Measurements from ENCODE around the gene CIC.
"Not testable (repeated sequence)": the region's sequence is repeated elsewhere in the genome, so short reads cannot be mapped to it uniquely, and the experiment has no call there.

The CIC gene

DNA sequence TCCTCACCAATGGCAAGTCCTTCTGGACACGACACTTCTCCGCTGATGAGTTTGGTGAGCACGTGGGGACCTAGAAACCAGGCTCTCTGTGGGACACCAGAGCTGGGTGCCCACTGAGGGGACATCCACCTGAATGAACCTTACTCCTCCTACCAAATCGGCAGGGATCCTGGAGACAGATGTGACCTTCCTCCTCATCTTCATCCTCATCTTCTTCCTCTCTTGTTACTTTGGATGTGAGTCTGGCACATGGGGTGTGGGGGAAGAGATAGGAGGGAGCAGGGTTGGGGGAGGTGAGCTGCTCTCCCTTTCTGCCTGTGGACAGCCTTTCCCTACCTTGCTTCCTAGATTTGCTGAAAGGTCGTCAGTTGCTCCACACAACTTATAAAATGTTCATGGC is 46.0 kb downstream of the CIC start:
- DNase-seq: no peak

DNA sequence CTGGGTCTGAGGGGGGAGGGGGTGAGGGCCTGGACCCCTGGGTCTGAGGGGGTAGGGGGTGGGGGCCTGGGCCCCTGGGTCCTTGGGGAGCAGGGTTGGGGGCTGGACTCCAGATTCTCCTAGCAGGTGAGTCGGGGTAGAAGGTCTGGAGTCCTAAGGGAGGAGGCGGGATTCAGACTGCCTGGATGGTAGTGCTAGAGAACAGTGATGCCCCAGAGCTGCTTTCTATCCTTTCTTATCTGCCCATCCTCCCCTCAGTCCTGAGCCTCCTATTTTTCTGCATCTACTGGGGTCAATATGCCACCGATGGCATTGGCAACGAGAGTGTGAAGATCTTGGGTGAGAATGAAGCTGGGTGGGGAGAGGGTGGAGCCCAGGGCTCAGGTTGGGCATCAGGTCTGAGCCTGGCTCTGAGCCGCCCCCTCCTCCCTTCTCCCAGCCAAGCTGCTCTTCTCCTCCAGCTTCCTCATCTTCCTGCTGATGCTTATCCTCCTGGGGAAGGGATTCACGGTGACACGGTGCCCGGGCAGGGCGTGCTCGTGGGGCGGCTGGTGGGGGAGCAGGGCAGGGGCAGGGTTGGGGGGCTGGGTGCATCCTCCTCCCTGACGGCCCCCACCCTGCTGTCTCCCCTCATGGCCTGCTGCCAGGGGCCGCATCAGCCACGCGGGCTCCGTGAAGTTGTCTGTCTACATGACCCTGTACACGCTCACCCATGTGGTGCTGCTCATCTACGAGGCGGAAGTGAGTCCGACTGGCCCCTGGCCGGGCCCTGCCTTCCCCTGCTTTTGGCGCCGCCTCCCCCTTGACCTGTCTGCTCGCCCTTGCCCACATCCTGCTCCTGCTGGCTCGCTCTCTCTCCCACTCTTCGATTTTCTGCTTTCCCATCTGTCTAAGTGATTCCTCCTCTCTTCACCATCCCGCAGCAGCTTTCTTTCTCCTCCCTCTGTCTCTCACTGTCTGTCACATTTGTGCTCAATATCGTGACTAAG is 47.5 kb downstream of the CIC start:
- DNase-seq: peak; percentile 24 to 51

DNA sequence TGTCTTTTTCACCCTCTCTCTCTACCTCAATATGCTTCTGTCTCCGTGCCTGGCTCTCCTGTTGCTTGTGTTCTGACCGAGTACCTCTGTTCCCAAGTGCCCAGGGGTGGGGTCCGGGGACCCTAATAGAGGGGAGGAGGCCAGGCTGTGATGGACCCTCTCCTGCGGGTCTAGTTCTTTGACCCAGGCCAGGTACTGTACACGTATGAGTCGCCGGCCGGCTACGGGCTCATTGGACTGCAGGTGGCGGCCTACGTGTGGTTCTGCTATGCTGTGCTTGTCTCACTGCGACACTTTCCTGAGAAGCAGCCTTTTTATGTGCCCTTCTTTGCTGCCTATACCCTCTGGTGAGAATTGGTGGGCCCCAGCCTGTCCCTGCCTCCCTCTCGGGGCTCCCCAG is 48.5 kb downstream of the CIC start:
- no peak for DNase-seq

DNA sequence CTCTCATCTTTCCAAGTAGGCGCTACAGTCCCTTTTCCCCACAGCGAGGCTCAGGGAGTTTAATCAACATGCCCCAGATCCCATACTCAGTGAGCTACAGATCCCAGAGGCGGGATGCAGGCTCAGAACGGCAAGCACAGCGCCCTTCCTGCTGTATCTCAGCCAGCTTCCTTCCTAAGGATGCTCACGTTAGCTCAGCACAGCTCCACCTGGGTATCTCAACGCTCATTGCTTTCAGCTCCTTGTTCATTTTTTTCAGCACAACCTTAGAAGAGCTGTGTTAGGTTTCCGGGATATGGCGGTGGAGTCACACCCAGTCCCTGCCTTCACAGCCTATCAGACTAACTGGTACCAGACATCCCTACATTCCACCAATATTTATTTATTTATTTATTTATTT is 53.3 kb downstream of the CIC start:
- no peak for DNase-seq

DNA sequence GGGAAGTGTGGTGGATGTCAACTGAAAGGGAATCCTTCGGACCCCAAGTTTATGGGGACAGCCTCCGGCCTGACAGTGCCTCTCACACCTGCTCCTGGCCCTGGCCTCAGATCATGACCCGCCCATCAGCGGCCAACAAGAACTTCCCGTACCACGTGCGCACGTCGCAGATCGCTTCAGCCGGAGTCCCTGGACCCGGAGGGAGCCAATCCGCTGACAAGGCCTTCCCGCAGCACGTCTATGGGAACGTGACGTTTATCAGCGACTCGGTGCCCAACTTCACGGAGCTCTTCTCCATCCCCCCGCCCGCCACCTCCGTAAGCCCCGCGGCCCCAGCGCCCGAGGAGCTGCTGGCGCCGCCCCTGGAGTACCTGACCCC is 54.4 kb downstream of the CIC start:
- no peak for DNase-seq

DNA sequence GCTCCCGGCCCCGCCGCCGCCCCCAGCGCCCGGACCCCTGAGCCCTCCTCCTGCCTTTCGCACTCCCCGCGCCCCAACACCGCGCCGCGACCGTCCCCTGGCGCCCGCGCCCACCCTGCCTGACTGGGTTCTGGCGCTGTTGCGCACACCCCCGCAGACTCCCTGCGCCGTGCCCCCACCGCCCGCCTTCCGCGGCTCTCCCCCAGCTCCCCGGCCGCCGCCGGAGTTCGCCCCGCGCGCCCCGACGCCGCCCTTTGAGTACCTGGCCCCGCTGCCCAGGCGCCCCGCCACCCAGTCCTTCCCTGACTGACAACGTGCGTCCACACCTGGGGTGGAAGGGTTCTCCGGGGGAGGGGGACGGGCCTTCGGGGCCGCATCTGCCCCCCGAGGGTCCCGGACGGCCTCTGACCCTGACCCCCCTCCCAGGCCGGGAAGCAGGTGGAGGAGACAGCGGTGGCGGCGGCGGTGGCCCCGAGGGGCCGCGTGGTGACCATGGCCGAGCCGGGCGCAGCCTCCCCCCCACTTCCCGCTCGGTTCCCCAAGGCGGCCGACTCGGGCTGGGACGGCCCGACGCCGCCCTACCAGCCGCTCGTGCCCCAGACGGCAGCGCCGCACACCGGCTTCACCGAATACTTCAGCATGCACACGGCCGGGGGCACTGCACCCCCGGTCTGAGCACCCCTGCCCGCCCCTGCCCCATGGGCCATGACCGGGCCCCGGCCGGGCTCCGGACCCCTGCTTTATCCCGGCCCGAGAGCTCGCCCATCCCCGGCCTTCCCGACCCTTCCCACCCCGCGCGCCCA is 55.0 kb downstream of the CIC start:
- peak in 1 of 2 donors; percentile 30 for DNase-seq

DNA sequence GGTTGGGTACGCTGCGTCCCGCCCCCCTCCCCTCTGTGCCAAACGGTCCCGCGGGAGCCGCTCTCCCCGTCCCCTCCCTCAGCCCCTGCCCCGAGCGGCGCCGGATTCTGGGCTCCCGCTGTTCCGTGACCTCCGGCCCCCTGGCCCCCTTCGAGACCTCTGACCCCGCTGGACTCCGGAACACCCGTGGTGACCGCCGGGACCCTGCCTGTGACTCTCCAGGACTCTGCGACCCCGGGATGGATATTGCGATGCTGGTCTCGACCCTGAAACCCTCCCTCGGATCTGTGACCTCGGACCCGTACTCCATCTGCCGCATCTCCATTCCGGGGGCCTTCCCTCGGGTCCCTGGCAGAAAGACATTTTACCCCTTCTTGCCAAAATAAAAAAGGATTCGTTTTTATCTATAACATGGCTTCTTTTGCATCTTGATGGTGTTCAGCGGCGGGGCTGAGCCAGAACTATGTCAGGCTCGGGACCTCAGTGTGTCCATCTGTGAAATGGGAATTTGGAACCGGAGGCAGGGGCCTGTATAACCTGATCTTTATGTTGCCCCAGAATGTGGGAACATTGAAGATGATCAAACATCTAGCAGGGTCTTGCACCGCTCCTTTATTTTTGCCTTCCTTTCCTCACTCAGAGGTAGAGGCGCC is 55.7 kb downstream of the CIC start:
- no peak for DNase-seq

DNA sequence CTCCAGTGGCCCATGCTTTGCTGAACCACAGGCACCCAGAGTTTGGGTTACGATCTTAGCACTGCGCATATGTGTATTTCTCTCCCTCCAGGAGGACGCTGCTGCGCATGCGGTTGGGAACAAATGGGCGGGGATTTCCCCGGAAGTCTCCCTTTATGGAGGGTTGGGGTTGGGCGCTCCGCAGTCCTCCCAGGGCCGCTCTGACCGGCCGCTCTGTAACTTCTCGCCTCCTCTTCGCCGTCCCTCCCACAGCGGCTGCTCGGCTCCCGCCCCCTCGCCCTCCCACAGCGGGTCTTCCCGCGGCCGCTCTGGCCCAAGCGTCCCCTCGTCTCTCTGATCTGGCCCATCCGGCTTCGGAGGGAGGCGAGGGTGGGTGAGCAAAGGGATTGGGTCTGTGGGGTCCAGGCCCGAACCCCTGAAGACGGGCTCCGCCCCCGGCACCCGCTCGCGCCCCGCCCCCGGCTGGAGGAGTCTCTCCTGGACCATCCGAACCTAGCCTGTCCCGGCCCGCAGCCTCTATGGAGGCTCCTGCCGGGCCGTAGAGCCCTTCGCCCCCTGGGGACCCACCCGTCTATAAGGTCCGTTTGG is 56.4 kb downstream of the CIC start, which contains the start of gene MEGF8:
Gene MEGF8 (plus strand): TSS at position 328 of the 588 bp plus-strand sequence. CDS start 609 bp downstream, outside the sequence.
- peak; percentile 99 to 100 for DNase-seq

DNA sequence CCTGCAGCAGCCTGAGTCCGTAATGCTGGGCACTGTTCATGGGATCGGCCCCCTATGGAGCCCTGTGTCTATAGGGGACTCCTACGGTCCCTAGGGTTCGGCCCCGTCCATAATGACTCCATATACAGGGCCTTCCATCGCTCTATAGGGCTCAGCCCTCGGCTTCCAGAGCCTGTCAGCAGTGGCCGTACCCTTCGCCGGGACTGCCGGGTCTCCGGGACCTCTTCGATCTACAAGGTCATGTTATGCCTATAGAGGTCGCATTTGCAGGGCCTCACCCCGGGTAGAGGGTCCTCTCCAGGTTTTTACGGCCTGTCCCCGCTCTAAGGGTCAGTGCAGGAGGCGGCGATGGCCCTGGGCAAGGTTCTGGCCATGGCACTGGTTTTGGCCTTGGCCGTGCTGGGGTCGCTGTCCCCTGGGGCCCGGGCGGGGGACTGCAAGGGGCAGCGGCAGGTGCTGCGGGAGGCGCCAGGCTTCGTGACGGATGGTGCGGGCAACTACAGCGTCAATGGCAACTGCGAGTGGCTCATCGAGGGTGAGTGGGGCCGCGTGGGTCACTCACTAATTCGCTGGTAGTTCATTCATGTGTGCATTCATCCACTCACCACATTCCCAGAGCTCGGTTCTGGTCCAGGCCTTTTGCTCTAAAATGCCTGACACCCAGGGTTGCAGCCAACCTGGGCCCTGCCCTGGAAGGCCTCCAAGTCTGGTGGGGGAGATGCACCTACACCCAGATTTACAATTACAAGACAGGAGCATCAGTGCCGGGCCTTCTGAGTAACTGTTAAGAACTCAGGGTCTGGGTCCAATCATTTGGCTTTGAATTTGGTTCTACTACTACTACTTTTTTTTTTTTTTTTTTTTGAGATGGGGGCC is 57.1 kb downstream of the CIC start:
- DNase-seq: peak in 1 of 2 donors; percentile 29

DNA sequence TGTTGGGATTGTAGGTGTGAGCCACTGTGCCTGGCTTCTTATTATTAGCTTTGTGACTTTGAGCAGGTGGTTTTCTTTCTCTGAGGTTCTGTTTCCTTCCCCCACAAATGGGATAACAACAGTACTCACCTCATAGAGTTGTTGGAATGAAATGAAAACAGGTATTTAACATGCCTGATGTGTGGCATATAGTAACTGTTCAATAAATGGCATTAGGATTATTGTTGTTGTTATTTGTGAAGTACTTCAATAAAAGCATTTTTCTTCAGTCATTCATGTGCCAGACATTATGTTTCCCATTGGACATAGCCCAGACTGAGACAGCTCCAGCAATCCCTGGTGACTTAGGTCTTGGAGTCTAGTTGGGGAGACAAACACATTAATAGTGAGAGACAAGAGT is 57.9 kb downstream of the CIC start:
- DNase-seq: no peak

DNA sequence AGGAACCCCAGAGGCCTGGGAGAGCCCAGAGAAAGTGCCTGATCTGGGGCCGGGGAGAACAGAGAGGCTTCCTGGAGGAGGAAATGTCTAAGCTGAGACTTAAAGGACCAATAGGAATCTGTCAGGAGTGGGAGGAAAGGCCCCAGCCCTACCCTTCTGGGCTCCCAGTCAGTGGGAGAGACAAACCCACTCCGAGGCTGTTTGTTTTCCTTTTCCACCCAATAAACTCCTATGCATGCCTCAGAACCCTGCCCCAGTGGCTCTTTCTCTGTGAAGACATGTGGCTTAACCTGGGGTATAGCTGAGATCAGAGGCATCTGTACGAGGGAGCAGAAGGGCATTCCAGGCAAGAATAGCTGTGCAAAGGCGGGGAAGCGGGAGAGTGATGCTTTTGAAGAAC is 58.3 kb downstream of the CIC start:
- DNase-seq: no peak

DNA sequence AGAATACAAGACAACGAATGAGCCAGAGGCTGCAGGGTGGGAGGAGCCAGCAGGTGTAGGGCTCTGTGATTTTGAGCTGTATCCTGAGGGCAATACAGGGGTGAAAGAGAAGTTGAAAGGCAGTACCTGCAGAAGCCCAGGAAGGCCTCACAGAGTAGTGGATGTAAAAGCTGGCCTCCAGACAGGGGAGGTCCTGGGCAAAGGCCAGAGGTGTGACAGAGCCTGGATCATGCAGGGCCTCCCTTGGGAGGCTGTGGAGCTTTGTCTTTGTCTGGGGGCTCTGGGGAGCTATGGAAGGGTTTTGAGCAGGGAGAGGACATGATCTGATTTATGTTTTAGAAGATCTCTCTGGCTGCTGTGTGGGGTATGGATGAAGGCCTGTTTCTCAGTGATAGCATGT is 59.1 kb downstream of the CIC start:
- DNase-seq: no peak

DNA sequence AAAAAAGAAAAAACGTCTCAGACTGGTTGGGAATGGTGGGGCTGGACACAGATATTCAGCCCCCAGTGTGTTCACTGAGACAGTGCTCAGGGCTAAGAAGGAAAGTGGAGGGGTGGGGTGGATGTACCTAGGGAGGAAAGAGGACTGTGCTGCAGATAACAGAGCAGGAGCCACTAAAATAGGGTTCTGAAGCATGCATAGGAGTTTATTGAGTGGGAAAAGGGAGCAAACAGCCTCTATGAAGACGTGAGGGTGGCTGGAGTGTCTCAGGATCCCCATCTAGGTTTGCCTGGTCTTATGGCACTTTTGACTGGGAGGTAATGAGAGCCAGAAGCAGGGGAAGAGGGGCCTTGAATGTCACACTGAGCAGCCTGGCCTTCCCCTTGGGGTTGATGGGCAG is 59.8 kb downstream of the CIC start:
- DNase-seq: no peak

DNA sequence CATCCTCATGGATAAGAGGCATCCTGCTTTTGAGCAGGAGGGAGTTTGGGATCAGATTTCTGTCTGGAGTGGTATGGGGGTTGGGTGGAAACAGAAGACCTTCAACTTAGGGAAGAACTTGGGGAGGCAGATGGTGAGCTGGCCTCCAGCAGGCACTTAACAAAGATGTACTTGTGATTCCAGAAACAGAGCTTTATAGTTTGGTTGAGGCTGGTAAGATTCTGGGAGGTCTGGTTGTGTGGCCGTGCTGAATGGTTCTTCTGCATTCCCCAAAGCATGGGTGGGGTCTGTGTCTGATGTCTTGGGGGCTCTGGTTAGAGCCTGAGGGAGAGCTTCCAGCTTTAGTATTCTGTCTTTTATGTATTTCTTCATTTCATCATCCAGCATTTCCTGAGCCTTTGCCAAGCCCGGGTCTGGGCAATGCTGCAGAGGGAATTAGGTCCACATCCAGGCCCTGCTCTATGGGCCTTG is 61.2 kb downstream of the CIC start:
- no peak for DNase-seq

DNA sequence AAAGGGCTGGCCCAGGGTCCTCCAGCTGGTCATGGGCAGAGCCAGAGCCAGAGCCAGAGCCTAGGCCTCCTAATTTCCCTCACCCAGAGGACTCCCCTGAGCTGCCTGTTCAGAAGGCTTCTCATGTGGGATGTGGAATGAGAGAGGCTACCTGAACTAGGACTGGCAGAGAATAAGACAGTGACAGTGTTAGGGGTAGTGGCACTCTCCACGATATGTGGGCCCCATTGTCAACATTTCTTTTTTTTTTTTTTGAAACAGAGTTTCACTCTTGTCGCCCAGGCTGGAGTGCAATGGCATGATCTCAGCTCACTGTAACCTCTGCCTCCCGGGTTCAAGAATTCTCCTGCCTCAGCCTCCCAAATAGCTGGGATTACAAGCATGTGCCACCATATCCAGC is 62.3 kb downstream of the CIC start:
- DNase-seq: not testable (repeated sequence)

DNA sequence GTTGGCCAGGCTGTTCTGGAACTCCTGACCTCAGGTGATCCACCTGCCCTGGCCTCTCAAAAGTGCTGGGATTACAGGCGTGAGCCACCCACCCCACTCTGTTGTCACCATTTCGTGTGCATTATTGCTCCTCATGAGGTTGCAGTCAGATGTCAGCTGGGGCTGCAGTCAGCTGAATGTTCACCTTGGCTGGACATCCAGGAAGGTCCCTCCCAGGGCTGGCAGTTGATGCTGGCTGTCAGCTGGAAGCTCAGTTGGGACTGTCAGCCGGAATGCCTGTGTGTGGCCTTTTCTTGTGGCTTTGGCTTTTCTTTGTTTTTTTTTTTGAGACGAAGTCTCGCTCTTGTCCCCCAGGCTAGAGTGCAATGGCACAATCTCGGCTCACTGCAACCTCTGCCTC is 63.0 kb downstream of the CIC start:
- no peak for DNase-seq

DNA sequence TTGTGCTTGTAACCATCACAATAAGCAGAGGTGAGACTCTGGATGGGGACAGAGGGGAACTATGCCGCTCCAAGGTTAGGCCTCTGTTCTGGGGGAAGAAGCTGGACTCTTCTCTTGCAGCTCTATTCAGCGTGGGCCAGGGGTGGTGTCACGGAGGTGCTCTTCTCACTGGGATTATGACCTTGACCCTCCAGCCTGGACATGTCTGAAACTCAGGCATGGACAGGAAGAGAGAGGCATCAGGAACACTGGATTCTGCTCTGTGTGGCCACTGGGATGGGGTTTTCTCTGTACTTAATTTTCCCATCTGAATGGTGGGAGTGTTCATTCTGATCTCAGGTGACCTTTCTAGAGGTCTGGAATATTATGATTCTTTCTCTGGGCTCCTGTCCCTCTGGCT is 64.0 kb downstream of the CIC start:
- no peak for DNase-seq

DNA sequence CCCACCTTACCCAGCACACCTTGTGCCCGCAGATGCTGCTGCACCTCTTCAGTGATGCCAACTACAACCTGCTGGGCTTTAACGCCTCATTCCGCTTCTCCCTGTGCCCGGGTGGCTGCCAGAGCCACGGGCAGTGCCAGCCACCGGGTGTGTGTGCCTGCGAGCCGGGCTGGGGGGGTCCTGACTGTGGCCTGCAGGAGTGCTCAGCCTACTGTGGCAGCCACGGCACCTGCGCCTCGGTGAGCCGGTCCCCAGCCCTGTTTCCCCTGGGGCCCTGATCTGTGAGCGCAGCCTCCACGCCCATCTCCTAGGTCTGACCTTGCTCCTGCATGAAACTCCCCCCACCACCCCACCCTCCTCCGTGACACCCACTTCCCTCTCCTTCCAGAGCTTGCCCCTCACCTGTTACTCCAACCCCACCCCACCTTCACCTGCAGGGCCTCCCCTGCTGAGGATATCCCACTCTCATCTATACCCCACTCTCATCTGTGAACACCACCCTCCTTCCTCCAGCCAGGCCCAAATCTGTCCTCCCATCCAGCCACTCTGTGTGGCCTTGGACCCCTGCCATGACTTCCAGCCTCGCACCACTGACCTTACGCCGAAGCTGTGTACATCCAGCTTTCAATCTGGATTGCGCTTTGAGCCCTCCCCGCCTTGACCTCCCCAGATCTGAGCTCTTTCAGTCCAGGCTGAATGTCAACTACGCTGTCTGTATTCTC is 65.1 kb downstream of the CIC start:
- no peak for DNase-seq

DNA sequence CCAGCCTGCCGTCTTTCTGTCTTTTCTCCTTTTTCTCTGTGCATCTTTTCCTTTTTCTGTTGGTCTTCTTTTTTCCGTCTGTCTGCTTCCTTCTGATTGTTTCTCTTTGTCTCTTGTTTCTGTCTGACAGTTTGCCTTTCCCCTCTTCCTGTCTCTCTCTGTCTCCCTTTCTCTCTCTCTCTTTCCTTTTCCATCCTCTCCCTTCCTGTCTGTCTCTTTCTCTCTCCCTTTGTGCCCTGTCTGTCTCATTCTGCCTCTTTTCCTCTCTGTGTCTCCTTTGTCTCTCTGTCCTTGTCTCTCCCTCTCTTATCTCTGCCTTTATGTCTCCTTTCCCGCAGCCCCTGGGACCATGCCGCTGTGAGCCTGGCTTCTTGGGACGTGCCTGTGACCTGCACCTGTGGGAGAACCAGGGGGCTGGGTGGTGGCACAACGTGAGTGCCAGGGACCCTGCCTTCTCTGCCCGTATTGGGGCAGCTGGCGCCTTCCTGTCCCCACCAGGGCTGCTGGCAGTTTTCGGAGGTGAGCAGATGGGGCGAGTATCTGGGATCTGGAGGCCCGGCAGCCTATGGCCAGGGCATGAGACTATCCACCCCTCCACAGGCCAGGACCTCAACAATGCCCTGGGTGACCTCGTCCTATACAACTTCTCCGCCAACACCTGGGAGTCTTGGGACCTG is 65.8 kb downstream of the CIC start:
- no peak for DNase-seq

DNA sequence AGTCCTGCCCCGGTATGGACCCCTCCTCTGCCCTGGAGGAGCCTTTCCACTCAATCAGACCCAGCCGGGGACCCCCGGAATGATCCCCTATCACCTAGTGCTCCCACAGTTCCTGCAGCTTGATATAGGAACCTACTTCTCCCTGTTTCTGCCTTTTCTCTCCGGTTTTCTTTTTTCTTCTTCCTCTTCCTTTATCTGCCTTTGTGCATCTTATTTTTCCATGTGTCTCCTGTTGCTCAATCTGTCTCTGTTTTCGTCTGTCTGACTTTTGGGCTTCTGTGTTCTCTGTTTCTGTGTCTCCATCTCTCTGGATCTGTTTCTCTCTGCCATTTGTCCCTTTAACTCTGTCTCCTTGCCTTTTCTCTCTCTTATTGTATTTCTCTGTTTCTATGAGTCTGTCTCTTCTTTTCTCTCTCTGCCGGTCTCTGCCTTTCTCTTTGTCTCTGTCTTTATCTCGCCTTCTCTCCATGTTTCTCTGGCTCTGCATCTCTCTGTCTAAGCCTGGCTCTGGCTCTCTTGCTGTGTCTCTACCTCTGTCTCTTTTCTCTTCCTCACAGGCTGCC is 66.4 kb downstream of the CIC start:
- DNase-seq: no peak
